GM18907 (cell line): ENCODE results near the gene OGFRL1.
"Not testable (repeated sequence)": the region's sequence is repeated elsewhere in the genome, so short reads cannot be mapped to it uniquely, and the experiment has no call there.

Experiments
- ATAC-seq: cut with Tn5 transposase; IDR thresholded peaks from one replicate; pipeline ENCODE4 v1.9.1; 2021; ENCODE audit warnings: mild to moderate bottlenecking, moderate library complexity; ENCODE audit not compliant: unreplicated experiment

Gene OGFRL1

DNA sequence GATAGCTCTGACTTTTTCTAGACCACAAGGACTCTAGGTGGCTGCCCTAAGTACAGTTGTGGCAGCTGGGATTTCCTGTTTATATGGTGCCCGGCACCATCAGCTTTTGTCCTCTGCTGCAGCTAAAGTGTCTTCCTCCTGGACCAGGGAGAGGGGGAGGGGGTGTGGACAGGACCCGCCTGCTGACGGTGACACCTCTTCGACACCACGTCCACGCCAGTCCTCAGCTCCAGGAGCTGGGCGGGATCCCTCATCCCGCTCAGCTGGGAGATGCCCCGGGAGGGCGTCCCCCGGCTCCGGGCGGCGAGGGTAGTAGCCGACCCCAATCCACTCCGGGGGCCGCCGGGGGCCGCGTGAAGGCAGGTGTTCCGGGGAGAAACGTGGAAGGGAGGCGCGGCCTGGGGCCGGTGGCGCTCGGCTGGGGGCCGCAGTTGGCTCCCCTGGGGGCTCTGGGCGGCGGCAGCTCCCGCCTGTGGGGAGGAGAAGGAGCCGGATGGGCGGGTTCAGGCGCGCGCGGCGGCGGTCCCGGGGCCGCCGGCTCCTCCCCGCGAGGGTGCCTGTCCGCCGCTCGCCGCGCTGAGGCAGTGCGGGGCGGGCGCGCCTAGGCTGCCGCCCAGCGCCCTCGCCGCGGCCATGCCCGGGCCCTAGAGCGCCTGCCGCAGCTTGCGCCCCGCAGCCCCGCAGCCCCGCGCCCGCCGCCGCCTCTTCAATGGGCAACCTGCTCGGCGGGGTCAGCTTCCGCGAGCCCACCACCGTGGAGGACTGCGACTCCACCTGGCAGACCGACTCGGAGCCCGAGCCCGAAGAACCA, at the start of gene OGFRL1:
TSS of gene OGFRL1 (plus strand) at position 584 of the 811 bp plus-strand sequence. CDS start at position 710, 126 bp downstream.
- ATAC-seq: peak; percentile 85

DNA sequence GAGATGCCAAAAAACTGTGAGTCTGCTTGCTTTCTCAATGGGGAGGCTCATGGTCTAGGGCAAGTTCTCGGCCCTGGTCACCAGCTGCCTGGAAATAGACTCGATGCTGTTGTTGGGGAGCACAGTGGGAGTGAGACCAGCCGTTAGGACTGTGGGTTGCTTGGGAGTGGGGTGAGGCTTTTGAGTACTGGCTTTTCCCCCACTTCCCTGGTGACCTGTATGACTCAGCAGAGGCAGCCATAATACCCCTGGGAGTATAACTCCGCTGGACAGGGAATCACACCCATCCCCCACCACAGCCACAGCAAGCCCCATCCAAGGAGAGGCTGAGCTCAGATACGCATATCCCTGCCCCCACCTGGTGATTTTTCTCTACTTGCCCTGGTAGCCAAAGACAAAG, 48.9 kb upstream of the OGFRL1 start:
- no peak for ATAC-seq

DNA sequence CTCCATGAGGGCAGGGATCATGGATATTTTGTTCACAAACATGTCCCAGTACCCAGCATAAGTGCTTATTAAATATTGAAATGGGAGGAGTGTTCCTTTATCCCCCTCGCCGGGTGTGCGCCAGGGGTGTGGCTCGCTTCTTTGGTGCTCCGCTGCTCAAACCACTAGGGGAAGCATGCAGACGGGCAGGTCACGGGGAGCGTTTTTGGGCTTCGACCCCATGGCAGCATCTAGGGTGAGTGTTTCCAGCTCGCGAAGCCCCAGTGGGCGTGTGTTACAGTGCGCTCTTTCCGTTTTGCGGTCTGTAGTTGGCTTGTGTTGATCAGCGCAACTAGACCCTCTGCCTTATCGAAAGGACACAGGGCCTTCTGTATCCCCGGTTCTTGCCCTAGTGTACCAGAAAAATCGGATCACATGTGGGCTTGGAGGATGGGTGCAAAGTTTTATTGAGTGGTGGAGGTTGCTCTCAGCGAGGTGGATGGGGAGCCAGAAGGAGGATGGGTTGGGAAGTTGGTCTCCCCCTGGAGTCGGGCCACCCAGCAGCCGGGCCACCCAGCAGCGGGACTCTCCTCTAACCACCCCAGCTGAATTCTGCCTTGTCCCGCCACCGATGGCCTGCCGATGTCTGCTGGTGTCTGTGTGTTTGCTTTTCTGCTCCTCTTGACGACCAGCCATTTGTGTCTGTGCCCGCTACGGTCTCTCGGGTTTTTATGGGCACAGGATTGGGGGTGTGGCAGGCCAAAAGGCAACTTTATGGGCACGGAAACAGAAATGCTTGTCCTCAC, 43.2 kb upstream of the OGFRL1 start:
- no peak for ATAC-seq

DNA sequence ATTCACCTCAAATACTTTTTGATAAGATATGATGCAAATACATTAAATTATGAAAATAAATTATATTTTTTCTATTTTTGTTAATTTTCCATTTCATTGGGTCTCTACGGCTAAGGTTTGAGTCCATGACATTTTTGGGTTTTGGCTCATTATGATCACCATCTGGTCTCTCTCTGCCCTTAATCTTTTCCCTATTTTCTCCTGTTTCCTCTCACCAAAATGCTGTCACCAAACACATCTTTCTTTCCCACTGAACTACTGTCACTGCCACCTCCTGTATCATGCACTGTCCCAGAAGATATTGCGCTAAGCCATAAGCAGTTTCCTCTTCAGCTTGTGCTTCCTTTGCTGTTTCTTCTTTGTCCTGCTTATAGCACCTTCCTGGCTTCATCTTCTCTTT, 42.0 kb upstream of the OGFRL1 start:
- no peak for ATAC-seq

DNA sequence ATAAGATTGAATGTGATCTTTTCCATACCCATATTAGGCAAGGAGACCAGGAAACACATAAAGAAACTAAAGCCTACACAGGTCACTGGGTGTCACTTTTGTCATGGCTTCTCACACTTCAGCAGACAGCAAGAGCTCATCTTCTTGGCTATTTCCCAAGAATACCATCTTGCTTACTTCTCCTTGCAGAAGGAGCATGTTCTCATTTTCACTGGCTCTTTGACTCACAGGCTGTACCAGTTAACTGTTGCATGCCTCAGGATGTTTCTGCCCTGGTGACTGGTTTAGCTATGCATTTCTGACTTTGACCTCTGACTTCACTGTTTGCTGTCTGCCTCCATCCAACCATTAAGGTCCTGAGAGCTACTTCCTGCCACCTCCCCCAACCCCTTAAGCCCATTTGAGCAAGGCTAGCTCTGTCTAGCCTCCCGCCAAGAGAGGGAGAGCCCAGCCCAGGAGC, 40.3 kb upstream of the OGFRL1 start:
- peak; percentile 97 for ATAC-seq

DNA sequence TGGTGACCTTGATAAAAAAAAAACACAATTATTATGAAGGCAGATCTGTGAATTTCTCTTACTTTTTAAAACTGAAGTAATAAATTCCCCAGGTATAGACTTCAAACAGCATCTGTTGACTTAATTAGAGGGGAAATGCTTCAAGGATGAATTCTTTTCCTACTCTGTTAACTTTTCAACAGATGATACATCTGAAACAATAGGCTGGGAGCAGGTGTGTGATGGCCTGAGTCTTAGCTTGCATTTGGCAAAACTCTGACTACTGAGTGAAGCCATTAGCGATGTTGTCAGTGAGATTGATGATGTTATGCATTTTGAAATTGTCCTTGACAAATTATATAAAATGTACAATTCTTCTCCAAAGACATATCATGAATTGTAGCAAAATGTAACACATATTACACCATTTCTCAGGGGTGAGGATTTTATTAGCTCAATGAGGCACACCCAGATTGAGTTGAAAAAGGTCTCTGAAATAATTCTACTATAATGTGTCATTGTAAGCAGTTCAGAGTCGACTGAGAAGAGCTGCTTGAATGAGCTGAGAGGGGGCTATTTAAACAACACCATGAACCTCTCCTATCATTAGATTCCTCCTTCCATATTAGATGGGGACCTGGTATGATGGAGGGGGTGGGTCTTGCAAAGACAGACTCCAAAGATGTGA, 39.6 kb upstream of the OGFRL1 start:
- no peak for ATAC-seq

DNA sequence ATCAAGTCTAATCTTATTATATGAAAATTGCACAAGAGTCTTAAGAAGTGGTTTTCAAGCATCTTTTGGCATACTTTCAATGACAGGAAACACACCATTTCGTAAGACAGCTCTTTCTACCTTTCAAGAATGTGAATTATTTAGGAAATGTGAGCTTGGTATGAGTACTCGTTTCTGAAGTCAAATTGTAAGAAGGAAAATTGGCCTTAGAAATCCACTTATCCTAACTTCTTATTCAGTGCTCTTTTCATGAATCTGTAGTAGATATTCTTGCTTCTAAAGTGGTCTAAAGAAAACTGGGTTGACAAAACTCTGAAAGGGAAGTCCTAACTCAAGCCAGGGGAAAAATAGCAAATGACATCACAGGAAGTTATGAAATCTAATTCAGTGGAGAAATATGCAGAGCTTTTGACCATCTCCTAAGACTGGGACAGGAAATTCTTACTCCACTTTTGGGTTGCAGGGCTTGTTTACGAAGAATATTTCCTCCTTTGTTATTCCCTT, 38.5 kb upstream of the OGFRL1 start:
- no peak for ATAC-seq

DNA sequence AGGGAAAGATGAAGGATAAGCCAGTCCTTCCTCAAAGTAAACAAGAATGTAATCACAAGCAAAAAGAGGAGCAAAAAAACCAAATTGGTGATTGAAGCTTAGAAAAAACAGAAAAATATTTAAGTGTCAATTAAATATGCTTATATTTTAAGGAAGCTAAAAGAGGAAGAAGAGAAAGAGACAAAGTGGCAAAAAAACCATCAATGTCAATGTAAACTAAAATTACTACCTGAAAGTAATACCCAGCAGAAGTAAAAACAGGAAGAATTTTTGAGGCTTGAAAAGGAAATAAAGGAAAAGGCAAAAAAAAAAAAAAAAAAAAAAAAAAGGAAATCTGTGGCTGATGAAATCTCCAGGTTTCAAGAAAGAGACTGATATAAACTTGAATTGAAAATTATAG, 36.2 kb upstream of the OGFRL1 start:
- ATAC-seq: no peak

DNA sequence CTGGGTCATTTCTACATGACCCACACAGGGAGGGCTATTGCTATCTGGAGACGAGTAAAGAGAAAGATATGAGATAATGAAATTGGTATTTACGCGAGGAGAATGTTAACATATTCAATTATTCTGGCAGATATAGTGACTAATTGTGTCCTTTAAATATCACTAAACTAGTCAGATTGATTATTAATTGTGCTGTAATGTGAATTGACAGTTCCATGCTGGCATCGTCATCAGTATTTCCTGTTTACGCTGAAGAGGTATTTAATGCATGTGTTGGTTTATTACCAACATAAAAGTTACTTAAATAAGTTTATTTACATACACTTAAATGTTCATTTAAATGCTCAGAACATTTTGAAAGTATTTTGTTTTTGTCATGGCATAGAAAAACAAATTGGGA, 35.7 kb upstream of the OGFRL1 start:
- ATAC-seq: no peak

DNA sequence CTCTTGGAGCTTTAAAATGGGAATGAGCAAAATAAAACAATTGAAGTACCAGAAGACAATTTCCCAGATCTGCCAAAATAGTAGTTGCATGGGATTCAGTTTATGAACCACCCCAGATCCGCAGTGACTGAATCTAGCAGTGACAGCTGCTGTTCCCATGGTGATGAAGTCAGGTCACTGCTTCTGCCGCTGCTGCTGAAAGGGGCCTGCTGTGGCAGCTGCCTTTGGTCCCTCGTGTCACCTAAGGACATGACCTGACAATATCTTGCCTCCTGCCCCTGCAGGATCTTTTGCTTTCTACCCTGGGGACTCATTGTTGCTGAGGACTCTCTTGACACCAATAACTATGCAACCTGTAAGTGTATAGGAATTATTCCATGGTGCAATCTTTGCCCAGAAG, 34.3 kb upstream of the OGFRL1 start:
- no peak for ATAC-seq

DNA sequence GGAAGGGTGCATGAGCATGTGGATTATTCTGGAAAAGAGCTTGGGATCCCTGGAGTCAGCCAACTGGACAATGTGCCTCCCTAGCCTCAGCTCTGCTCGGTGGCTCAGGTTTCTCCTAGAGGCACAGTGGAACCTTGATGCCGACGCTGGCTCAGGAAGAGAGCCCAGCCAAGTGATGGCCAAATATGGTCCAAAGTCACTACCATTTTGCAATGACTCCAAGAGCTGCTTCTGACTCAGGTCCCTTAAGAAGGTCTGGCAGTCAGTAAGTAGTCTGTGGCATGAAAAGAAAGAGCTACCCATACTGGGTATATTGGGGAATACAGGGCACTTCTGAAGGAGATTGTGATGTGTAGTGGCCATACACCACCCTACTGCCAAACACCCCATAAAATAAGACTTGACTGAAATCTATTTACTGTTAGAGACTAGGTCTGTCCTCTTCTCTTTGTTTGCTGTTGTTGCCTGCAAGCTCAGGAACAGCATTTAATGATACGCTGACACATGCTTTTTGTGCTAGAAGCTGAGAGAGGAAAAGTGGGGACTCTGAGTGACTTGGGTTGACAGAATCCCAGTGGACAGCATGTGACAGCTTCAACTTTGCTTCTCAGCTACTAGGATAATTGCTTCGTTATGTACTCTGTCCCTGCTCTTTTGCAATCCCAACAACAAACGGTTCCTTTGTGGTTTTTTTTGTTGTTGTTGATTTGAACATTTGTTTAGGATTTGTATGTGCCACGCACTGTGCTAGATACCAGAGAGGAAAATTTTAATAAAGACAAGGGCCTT, 30.3 kb upstream of the OGFRL1 start:
- ATAC-seq: no peak

DNA sequence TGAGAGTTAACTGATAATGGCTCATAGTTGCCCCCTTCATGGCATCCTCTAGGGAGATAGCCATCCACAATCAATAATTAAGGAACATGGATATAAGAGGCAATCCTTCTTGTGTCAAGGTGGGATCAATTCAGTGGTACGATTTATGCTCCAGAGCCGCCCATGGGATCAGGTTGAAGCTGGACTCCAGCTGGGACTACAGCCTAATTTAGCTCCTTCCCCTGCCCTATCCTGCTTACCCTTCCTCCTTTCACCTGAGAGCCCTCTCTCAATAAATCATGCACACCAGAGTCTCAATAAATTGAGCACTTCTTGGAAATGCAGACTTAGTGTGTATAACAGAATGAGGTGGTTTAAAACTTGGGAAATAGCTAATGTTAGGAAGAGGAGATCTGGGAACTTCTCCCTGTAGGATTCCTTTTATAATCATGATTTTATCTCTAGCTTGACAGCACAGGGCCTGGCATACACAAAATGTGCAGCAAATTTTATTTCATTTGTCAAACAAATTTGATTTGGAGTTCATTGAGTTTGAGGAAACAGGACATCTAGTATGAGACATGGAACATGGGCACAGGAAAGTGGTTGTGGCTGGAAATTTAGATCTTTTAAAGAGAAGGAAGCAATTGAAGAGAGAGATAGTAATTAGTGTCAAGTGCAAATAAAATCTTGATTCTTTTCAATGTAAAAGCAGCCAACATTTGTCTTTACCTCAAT, 28.6 kb upstream of the OGFRL1 start:
- ATAC-seq: no peak

DNA sequence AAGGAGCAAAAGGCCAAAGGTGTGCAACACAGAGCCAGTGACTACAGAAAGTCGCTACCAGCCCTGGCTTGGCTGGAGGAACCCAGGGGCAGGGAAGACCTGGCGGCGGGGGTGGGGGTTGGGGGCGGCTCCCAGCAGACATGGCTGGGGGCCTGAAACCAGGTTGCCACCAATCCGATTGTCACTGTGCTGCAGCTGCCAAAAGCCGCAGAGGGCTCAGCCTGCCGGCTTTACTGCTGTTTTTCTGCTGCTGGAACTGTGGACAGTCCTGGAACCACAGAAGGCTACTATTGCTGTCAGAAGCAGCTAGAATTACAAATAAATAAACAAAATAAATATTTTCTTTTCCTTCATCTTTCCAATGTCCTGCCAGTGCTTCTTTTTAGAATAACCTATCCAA, 25.7 kb upstream of the OGFRL1 start:
- ATAC-seq: no peak

DNA sequence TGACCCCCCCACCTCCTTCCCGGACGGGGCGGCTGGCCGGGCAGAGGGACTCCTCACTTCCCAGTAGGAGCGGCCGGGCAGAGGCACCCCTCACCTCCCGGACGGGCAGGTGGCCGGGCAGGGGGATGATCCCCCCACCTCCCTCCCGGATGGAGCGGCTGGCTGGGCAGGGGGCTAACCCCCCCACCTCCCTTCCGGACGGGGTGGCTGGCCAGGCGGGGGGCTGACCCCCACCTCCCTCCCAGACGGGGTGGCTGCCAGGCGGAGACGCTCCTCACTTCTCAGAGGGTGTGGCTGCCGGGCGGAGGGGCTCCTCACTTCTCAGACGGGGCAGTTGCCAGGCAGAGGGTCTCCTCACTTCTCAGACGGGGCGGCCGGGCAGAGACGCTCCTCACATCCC, 22.2 kb upstream of the OGFRL1 start:
- ATAC-seq: not testable (repeated sequence)

DNA sequence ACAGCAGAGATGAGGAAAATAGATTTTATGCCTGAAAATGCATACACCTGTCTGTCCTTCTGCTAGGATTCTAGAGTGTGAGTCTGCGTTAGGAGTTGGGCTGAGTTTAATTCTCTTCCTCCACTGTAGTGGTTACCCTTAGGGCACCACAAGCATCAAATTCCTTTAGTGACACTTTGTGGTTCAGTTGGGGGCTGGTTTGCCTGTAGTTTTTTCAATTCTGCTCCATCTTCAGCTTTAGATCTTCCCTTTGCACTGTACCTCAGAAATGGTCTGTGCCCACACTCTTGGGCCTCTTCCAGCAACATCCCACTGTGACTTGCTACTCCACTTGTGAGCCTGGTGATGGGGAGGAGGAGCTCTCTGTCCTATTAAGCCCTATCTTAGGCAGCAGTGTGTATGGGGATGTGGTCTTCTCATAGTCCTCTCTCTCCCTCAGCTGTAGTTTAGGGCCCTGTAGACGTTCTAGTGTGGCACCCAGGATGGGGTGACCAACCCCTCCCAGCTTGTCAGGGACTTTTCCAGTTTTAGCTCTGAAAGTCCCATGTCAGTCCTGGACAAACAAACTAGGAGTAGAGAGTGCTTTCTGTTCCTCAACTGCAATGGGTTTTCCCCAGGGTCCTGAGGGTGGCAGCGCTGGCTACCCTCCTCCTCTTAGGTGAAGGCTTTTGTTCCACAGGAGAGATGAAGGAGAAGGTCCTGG, 19.7 kb upstream of the OGFRL1 start:
- peak; percentile 94 for ATAC-seq

DNA sequence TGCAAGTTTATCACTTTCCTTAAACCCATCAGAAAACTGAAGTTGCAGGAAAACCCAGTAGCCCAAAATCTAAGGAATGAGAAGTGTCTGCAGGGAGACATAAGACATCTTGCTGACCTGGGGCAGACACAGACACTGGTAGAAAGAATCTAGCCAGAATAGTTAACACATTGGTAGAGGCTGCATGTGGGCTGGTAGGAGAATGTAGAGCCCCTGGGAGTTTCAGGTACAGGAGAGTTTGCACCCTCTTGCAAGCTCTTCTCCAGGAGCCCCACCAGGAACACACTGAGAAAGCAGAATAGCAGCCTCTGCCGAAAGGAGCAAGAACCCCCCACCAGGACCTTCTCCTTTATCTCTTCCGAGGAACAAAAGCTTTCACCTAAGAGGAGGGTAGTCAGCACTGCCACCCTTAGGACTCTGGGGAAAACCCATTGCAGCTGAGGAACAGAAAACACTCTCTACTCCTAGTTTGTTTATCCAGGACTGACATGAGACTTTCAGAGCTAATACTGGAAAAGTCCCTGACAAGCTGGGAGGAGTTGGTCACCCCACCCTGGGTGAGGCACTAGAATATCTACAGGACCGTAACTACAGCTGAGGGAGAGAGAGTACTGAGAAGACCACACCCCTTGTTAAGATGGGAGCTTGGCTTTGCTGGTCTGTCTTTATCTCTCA, 10.5 kb upstream of the OGFRL1 start:
- ATAC-seq: peak; percentile 77

DNA sequence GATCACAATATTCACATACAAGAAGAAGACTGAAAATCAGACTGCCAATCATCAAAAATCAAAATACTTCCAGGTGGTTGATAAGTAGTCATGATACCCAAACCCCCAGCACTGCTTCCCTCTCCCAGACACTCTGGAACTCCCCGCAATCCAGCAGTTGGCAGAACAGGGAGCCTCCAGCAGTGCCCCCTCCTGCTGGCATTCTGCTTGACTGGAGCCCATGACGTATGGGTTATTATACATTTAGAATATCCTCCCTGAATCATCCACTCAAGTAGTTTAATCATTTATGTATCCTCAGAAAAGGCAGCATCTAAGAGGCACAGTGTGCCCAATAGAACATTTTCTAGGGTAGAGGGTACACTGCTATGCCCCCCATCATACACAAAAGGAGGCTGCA, 9.3 kb upstream of the OGFRL1 start:
- no peak for ATAC-seq

DNA sequence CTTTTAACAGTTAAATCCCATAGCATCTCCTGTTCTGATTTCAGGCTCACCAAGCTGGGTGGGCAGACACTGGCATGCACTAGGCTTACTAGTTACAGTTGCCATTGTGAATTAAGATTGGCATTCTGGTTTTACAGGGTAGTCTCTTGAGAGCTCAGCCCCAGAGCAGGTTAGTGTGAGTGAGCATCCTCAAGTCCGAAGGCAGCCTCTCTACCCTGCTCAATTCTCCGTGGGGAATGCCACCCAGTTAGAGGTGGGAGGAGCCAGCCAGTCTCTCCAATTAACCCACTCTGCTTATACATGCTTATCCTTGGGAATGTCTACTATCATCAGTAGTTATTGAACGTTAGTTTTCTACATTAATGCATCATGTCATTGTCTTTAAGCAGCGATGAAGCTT, 8.9 kb upstream of the OGFRL1 start:
- no peak for ATAC-seq

DNA sequence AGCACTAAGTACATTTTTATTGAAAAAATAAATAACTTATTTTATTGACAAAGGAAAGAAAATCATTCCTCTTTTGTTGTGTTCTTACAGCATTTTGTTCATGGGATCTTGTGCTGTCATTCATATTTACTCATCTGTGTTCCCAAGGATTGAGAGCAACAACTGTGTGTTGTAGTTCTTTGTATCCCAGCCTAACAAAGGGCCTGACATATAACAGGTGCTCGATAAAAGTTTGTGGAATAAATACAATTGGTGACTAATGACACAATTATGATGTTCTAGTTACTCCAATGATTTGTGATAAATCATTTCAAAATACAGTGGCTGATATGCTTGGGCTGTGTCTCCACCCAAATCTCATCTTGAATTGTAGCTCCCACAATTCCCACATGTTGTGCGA, 7.9 kb upstream of the OGFRL1 start:
- ATAC-seq: no peak
